B cell (primary cell): Measurements from ENCODE around the gene GFAP. TPM values are rescaled to one million over a fixed set of nuclear protein-coding genes. Genes with fewer than 3 reads are reported as not detected.

Experiments used
- ATAC-seq: fragments of 200-7000 bp; cut with Tn5 transposase; one replicate; pipeline ENCODE4 v1.10.0; 2021; ENCODE audit warnings: low read depth, mild to moderate bottlenecking, moderate number of reproducible peaks, moderate library complexity
- CTCF ChIA-PET: fragments of 350-600 bp; sonication (Branson Sonifier 250); formaldehyde crosslinking; loops from one replicate; lab custom pipeline; 2021; ENCODE audit warnings: antibody characterized with exemption, inconsistent platforms; lab: Charles Lee
- POLR2A ChIA-PET: fragments of 350-600 bp; sonication (Branson Sonifier 250); formaldehyde crosslinking; loops from one replicate; lab custom pipeline; 2021; ENCODE audit warnings: antibody characterized with exemption; lab: Charles Lee
- DNase-seq: peaks from one replicate; pipeline ENCODE4 v3.0.0; 2013
- H2AFZ ChIP-seq: 2 replicates; pipeline ENCODE4 v1.6.1; 2012; ENCODE audit warnings: mild to moderate bottlenecking, low read depth, low read length; ENCODE audit not compliant: insufficient read depth, poor library complexity, severe bottlenecking
- H3K27ac ChIP-seq, 2 donors: 1 replicate in 1 of 2; 2 replicates in 1 of 2; pipeline ENCODE4 v1.5.1; 2012 to 2013; ENCODE audit warnings: low read length in 2 of 2, mild to moderate bottlenecking in 2 of 2, moderate library complexity in 1 of 2
- H3K27me3 ChIP-seq, 4 experiments: fragments of 200-600 bp in 1 of 4; sonication (generic) in 1 of 4; replicated peaks in 1 of 4; 1 replicate in 2 of 4; 2 replicates in 2 of 4; pipeline versions ENCODE4 v1.6.1 to v1.7.0; 2013 to 2016; ENCODE audit warnings: low read length in 3 of 4, mild to moderate bottlenecking in 2 of 4, mixed read lengths in 1 of 4, moderate library complexity in 1 of 4; ENCODE audit not compliant: insufficient read depth in 4 of 4, control insufficient read depth in 3 of 4; ENCODE audit errors: control extremely low read depth in 1 of 4
- H3K36me3 ChIP-seq, 2 experiments: replicated peaks in 1 of 2; 1 replicate in 1 of 2; 2 replicates in 1 of 2; pipeline versions ENCODE4 v1.6.1 to v1.7.1; 2013; ENCODE audit warnings: low read length in 1 of 2; ENCODE audit not compliant: insufficient read depth in 2 of 2, control insufficient read depth in 1 of 2; ENCODE audit errors: control extremely low read depth in 1 of 2, extremely low read depth in 1 of 2
- H3K4me1 ChIP-seq, 2 donors: fragments of 200-600 bp in 1 of 2; sonication (generic) in 1 of 2; 1 replicate in 1 of 2; 2 replicates in 1 of 2; pipeline versions ENCODE4 v1.5.1 to v1.6.1; 2013 to 2017; ENCODE audit warnings: low read length in 2 of 2; ENCODE audit not compliant: control insufficient read depth in 2 of 2, insufficient read depth in 2 of 2
- H3K4me2 ChIP-seq: replicated peaks from 2 replicates; pipeline ENCODE3; 2012; ENCODE audit warnings: mild to moderate bottlenecking, low read depth, low read length; ENCODE audit not compliant: poor library complexity, severe bottlenecking
- H3K4me3 ChIP-seq, 5 experiments: fragments of 200-600 bp in 1 of 5; sonication (generic) in 1 of 5; 1 replicate in 3 of 5; 2 replicates in 2 of 5; pipeline versions ENCODE4 v1.5.1 to v1.7.0; 2011 to 2016; ENCODE audit warnings: low read length in 4 of 5, mild to moderate bottlenecking in 4 of 5, low read depth in 2 of 5, control low read depth in 1 of 5, moderate library complexity in 1 of 5; ENCODE audit not compliant: insufficient read depth in 1 of 5; ENCODE audit errors: control extremely low read depth in 1 of 5, extremely low read depth in 1 of 5
- H3K79me2 ChIP-seq: fragments of 200-600 bp; sonication (generic); one replicate; pipeline ENCODE4 v1.6.0; 2016; ENCODE audit warnings: low read length; ENCODE audit not compliant: control insufficient read depth, insufficient read depth
- H3K9ac ChIP-seq: fragments of 200-600 bp; sonication (generic); 2 replicates; pipeline ENCODE4 v1.6.1; 2017; ENCODE audit warnings: mild to moderate bottlenecking, low read length, moderate library complexity
- H3K9me3 ChIP-seq, 3 donors: one replicate each; pipeline versions ENCODE4 v1.6.1 to v1.7.1; 2013; ENCODE audit warnings: low read length in 2 of 3; ENCODE audit not compliant: control insufficient read depth in 2 of 3, insufficient read depth in 1 of 3; ENCODE audit errors: control extremely low read depth in 1 of 3
- H4K20me1 ChIP-seq: 2 replicates; pipeline ENCODE4 v1.6.0; 2012; ENCODE audit warnings: mild to moderate bottlenecking, low read length; ENCODE audit not compliant: insufficient read depth, control insufficient read depth, poor library complexity, severe bottlenecking
- H3K27ac Mint-ChIP-seq: one replicate; pipeline ENCODE4 v1.8.0; 2021; ENCODE audit warnings: mixed read lengths
- H3K27me3 Mint-ChIP-seq: one replicate; pipeline ENCODE4 v1.8.0; 2021; ENCODE audit warnings: mixed read lengths
- H3K4me1 Mint-ChIP-seq: one replicate; pipeline ENCODE4 v1.8.0; 2021; ENCODE audit warnings: mixed read lengths
- H3K4me3 Mint-ChIP-seq: one replicate; pipeline ENCODE4 v1.8.0; 2021; ENCODE audit warnings: mixed read lengths
- H3K9me3 Mint-ChIP-seq: one replicate; pipeline ENCODE4 v1.8.0; 2022; ENCODE audit warnings: mixed read lengths; ENCODE audit not compliant: insufficient read depth
- CTCF ChIP-seq: fragments of 200-600 bp; IDR thresholded peaks from one replicate; pipeline ENCODE4 v1.8.0; 2022; ENCODE audit warnings: antibody characterized with exemption, mild to moderate bottlenecking
- EZH2 ChIP-seq: IDR thresholded peaks from 2 replicates; pipeline ENCODE4 v1.6.1; 2012; ENCODE audit warnings: borderline replicate concordance, low read depth, mild to moderate bottlenecking, moderate library complexity, low read length; ENCODE audit not compliant: insufficient read depth, poor library complexity, severe bottlenecking
- WGBS: methylation state at CpG from one replicate; pipeline ENCODE4 v1.1.5; 2013; ENCODE audit warnings: missing lambda C conversion rate; ENCODE audit not compliant: insufficient coverage; 5-methylcytosine and 5-hydroxymethylcytosine counted together
- intact Hi-C: fragments of 100-400 bp; cut with micrococcal nuclease; formaldehyde crosslinking; loops from one replicate; pipeline ENCODE4 v1.10.0; 2022
- polyA plus RNA-seq: library from polyadenylated mRNA; depleted of rRNA; stranded (reverse); fragments of >200 nt; gene quantifications from 2 replicates; pipeline ENCODE4 v1.2.3, GENCODE V29; 2012
- total RNA-seq, 2 donors: library from RNA; stranded (reverse); fragments of 120-200 nt in 1 of 2; gene quantifications; 1 replicate in 1 of 2; 2 replicates in 1 of 2; pipeline versions ENCODE4 v1.2.3 to v1.2.4, GENCODE V29; 2013 to 2022

The GFAP gene
- total and polyA plus RNA-seq, 2 donors (not counting 1 experiment from before 2014, with no cell fraction given): not detected

- CTCF ChIA-PET: interaction anchor here (0.5 kb wide), 1 partner anchor 17 kb away, joined by 3 read pairs; no protein-coding TSS in a partner anchor
- intact Hi-C loops: no loop called here
- 96% methylated on average over 7 of the region's 8 CpGs for WGBS
Observed at GRCh38 chr17:44932096-44932786, 16.9 kb upstream of the GFAP start.

More at GRCh38 chr17:44932096-44932786, 16.9 kb upstream of the GFAP start:
- TF ChIP-seq CTCF (no peak), EZH2 (no peak)
- no peaks in the 10 kb centered on the region for H3K9me3 Mint-ChIP-seq
- no peak overlapping the region for H3K4me3 ChIP-seq
- H3K36me3 ChIP-seq: no peaks in the 10 kb centered on the region
- H3K27me3 ChIP-seq: no peaks in the 10 kb centered on the region
- no peak overlapping the region for H3K4me3 Mint-ChIP-seq
- no peak overlapping the region for H3K27ac Mint-ChIP-seq
- H3K27ac ChIP-seq: no peak overlapping the region
- H3K9me3 ChIP-seq: no peaks in the 10 kb centered on the region
- H3K4me1 Mint-ChIP-seq: no peaks in the 10 kb centered on the region
- POLR2A ChIA-PET: no interaction called here
- H3K9ac ChIP-seq: no peak overlapping the region
- DNase-seq (no peak), ATAC-seq (no peak)
- no peak overlapping the region for H2AFZ ChIP-seq
- no peaks in the 10 kb centered on the region for H3K79me2 ChIP-seq
- no peaks in the 10 kb centered on the region for H4K20me1 ChIP-seq
- H3K4me2 ChIP-seq: no peak overlapping the region
- H3K27me3 Mint-ChIP-seq: no peaks in the 10 kb centered on the region
- H3K4me1 ChIP-seq: no peaks in the 10 kb centered on the region
